DOHH2 (cell line): ENCODE measurements around the gene SPARC.

Source experiments
- EZH2phosphoT487 ChIP-seq: fragments of 200-600 bp; sonication (generic); IDR thresholded peaks from 2 replicates; pipeline ENCODE4 v1.6.1; 2017; ENCODE audit warnings: borderline replicate concordance, mild to moderate bottlenecking, antibody characterized with exemption, low read length, moderate library complexity, mixed read lengths
- TF ChIP-seq, protein P1 (sequence below): fragments of 200-600 bp; sonication (generic); IDR thresholded peaks from one replicate; pipeline ENCODE4 v1.5.1; 2014; ENCODE audit warnings: antibody characterized with exemption, mild to moderate bottlenecking, low read depth, low read length; ENCODE audit not compliant: poor library complexity, severe bottlenecking

DNA sequence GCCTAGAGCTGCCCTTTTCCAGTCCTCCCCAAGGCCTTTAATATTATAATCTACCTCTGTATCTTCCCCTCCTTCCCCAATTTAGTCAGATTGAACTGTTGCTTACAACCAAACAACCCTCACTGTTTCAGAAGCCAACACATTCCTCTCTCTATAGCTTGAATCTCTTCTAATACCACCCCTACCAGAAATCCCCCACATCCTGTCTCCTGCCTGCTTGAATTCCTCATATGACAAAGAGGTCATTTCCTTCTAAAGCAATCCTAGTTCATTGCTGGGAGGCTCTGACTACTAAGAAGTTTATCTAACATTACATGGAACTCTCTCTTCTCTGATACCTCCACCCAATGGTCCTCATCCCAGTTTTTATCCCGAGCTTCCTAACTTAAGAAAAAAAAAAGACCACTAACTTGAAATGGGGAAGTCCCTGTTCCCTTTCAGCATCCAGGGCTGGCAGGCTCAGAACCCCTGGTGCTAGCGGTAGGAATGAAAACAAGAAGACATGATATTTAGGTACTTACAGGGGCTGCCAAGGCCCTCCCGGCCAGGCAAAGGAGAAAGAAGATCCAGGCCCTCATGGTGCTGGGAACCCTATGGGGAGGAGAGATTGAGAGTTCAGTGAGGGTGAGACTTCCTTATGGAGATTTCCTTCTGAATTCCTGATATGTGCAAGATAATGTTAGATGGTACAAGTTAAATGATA lies 11.0 kb downstream of the SPARC start:
- TF ChIP-seq, protein P1, sequence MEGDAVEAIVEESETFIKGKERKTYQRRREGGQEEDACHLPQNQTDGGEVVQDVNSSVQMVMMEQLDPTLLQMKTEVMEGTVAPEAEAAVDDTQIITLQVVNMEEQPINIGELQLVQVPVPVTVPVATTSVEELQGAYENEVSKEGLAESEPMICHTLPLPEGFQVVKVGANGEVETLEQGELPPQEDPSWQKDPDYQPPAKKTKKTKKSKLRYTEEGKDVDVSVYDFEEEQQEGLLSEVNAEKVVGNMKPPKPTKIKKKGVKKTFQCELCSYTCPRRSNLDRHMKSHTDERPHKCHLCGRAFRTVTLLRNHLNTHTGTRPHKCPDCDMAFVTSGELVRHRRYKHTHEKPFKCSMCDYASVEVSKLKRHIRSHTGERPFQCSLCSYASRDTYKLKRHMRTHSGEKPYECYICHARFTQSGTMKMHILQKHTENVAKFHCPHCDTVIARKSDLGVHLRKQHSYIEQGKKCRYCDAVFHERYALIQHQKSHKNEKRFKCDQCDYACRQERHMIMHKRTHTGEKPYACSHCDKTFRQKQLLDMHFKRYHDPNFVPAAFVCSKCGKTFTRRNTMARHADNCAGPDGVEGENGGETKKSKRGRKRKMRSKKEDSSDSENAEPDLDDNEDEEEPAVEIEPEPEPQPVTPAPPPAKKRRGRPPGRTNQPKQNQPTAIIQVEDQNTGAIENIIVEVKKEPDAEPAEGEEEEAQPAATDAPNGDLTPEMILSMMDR: no peak
- TF ChIP-seq EZH2phosphoT487: no peak
